K562 (cell line): ENCODE data around the gene DCAF6. TPM values are rescaled to one million over a fixed set of nuclear protein-coding genes. Genes with fewer than 3 reads are reported as not detected.

ENCODE experiments used
- ATAC-seq: fragments of 200-7000 bp; cut with Tn5 transposase; 3 replicates; pipeline ENCODE4 v1.9.1; 2020; ENCODE audit warnings: moderate library complexity
- BruUV-seq: library from RNA; stranded (reverse); fragments of 400-500 nt; replicated peaks from 2 replicates; lab custom pipeline; 2021; lab: Mats Ljungman, UMichigan
- CTCF ChIA-PET: fragments of 300-600 bp; formaldehyde crosslinking; extraction: SDS; loops from one replicate; lab custom pipeline; 2021; ENCODE audit warnings: low intra/inter-chr PET ratio; lab: Yijun Ruan, JAX
- POLR2A ChIA-PET: fragments of 300-600, 350-650 bp; sonication (Branson Sonifier 250); formaldehyde crosslinking; extraction: SDS; loops from one replicate; lab custom pipeline; 2021; ENCODE audit warnings: antibody characterized with exemption, inconsistent platforms; lab: Yijun Ruan, JAX
- DNase-seq, 4 experiments: peaks; one replicate each; pipeline versions ENCODE4 v3.0.0 to v3.0.0-alpha.2; 2011 to 2018; ENCODE audit warnings: low spot score in 3 of 4, mixed read lengths in 3 of 4; ENCODE audit errors: extremely low read depth in 1 of 4
- FAIRE-seq: peaks from 2 replicates; lab custom pipeline; 2011; peaks lifted over from hg19 to GRCh38; lab: Jason Lieb, UNC
- H2AFZ ChIP-seq: 2 replicates; pipeline ENCODE4 v1.6.0; 2011; ENCODE audit warnings: low read depth, low read length, control low read depth, inconsistent platforms
- H3K27ac ChIP-seq: fragments of 200-600 bp; 3 replicates; pipeline ENCODE4 v1.8.0; 2011; ENCODE audit warnings: low read depth, mild to moderate bottlenecking, control low read depth, inconsistent platforms, low read length, moderate library complexity, mixed read lengths; ENCODE audit errors: extremely low read depth
- H3K27me3 ChIP-seq, 2 experiments: fragments of 300-600 bp in 1 of 2; 2 replicates in 1 of 2; 3 replicates in 1 of 2; pipeline versions ENCODE4 v1.6.0 to v1.8.0; 2011; ENCODE audit warnings: inconsistent platforms in 2 of 2, low read length in 2 of 2, mild to moderate bottlenecking in 1 of 2, mixed read lengths in 1 of 2, moderate library complexity in 1 of 2; ENCODE audit not compliant: control insufficient read depth in 2 of 2, insufficient read depth in 2 of 2
- H3K36me3 ChIP-seq: fragments of 300-600 bp; 3 replicates; pipeline ENCODE4 v1.8.0; 2011; ENCODE audit warnings: mild to moderate bottlenecking, low read length, inconsistent platforms; ENCODE audit not compliant: control insufficient read depth, insufficient read depth
- H3K4me1 ChIP-seq, 2 experiments: fragments of 200-600 bp in 1 of 2; replicated peaks in 1 of 2; 2 replicates in 1 of 2; 3 replicates in 1 of 2; pipeline versions ENCODE4 v1.5.1 to v1.8.0; 2011; ENCODE audit warnings: inconsistent platforms in 2 of 2, low read length in 2 of 2, mild to moderate bottlenecking in 1 of 2, mixed read lengths in 1 of 2, moderate library complexity in 1 of 2; ENCODE audit not compliant: control insufficient read depth in 2 of 2, insufficient read depth in 2 of 2
- H3K4me2 ChIP-seq: 2 replicates; pipeline ENCODE4 v1.6.1; 2011; ENCODE audit warnings: low read length, control low read depth, inconsistent platforms, mixed read lengths; ENCODE audit not compliant: insufficient read depth
- H3K4me3 ChIP-seq: fragments of 200-600 bp; sonication (generic), shearing (Covaris generic); 2 replicates; pipeline ENCODE4 v1.5.1; 2016; ENCODE audit warnings: control low read depth, inconsistent platforms
- H3K79me2 ChIP-seq: fragments of 200-600 bp; 3 replicates; pipeline ENCODE4 v1.8.0; 2011; ENCODE audit warnings: low read length, inconsistent platforms; ENCODE audit not compliant: control insufficient read depth, insufficient read depth
- H3K9ac ChIP-seq, 2 experiments: 2 replicates each; pipeline versions ENCODE4 v1.6.0 to v1.6.1; 2011; ENCODE audit warnings: low read depth in 2 of 2, low read length in 2 of 2, control low read depth in 1 of 2, inconsistent platforms in 1 of 2, mild to moderate bottlenecking in 1 of 2, mixed read lengths in 1 of 2; ENCODE audit not compliant: insufficient read depth in 1 of 2
- H3K9me1 ChIP-seq: one replicate; pipeline ENCODE4 v1.6.0; 2011; ENCODE audit warnings: inconsistent platforms, mild to moderate bottlenecking, low read length, moderate library complexity; ENCODE audit not compliant: control insufficient read depth, insufficient read depth
- H3K9me3 ChIP-seq: replicated peaks from 2 replicates; pipeline ENCODE4 v1.5.1; 2011; ENCODE audit warnings: low read depth, low read length, inconsistent platforms; ENCODE audit not compliant: control insufficient read depth, insufficient read depth
- H4K20me1 ChIP-seq: replicated peaks from 2 replicates; pipeline ENCODE4 v1.6.1; 2011; ENCODE audit warnings: low read length, inconsistent platforms, mixed read lengths; ENCODE audit not compliant: control insufficient read depth, insufficient read depth
- ARID3A ChIP-seq: IDR thresholded peaks from 2 replicates; pipeline ENCODE4 v1.6.1; 2012; ENCODE audit warnings: low read depth, low read length, improper control_type of control experiment, borderline replicate concordance
- BCLAF1 ChIP-seq, 2 experiments: fragments of 450-650 bp in 1 of 2; IDR thresholded peaks; 2 replicates each; pipeline ENCODE4 v1.6.1; 2011 to 2017; ENCODE audit warnings: low read depth in 2 of 2, antibody characterized with exemption in 1 of 2, borderline replicate concordance in 1 of 2, low read length in 1 of 2, mild to moderate bottlenecking in 1 of 2, mixed read lengths in 1 of 2; ENCODE audit not compliant: control insufficient read depth in 1 of 2
- CBFA2T2 ChIP-seq: fragments of 450-650 bp; conservative IDR thresholded peaks from 2 replicates; pipeline ENCODE4 v1.6.1; 2017; ENCODE audit warnings: mild to moderate bottlenecking
- ELF4 ChIP-seq: fragments of 450-650 bp; formaldehyde crosslinking; IDR thresholded peaks from 2 replicates; pipeline ENCODE4 v1.4.0; 2022; ENCODE audit warnings: missing genetic modification characterization
- RREB1 ChIP-seq: fragments of 250-450 bp; sonication (Bioruptor Pico); IDR thresholded peaks from 2 replicates; pipeline ENCODE4 v1.4.0; 2020
- THRA ChIP-seq: fragments of 450-650 bp; IDR thresholded peaks from 2 replicates; pipeline ENCODE4 v1.6.1; 2017; ENCODE audit warnings: mild to moderate bottlenecking, moderate library complexity
- ZNF512 ChIP-seq: IDR thresholded peaks from 2 replicates; pipeline ENCODE4 v1.6.1; 2016; ENCODE audit warnings: missing genetic modification characterization, missing compliant biosample characterization
- in situ Hi-C: fragments of 300-500 bp; cut with MboI; formaldehyde crosslinking; loops from 4 replicates; pipeline ENCODE4 v1.15.0; 2018; ENCODE audit warnings: inconsistent platforms, mixed read lengths
- intact Hi-C: fragments of 100-400 bp; cut with micrococcal nuclease; formaldehyde crosslinking; loops from 2 replicates; pipeline ENCODE4 v1.14.2; 2022
- polyA plus RNA-seq, 8 experiments: library from polyadenylated mRNA; depleted of rRNA in 4 of 8; stranded (reverse) in 5 of 8; unstranded in 3 of 8; fragments of >200 nt; fragmentation: Nextera tagmentation in 2 of 8; fragmentation: Illumina TruSeq in 1 of 8; extraction: Ambion mirVana in 2 of 8; extraction: Trizol in 1 of 8; gene quantifications; 2 replicates each; pipeline versions ENCODE4 v1.2.1 to v1.2.3, GENCODE V29; 2011 to 2014; ENCODE audit warnings: inconsistent platforms in 1 of 8, missing spikeins in 1 of 8
- total RNA-seq, 7 experiments: library from RNA; depleted of rRNA in 6 of 7; stranded (reverse); fragments of >200 nt in 6 of 7; fragmentation: Illumina TruSeq in 2 of 7; extraction: Trizol in 2 of 7; gene quantifications; 2 replicates each; pipeline versions ENCODE4 v1.2.1 to v1.2.3, GENCODE V29; 2011 to 2021; ENCODE audit warnings: low replicate concordance in 1 of 7

The DCAF6 gene
- total and polyA plus RNA-seq, 9 of the 15 experiments (the other 6 are each of a cell fraction or from before 2014, with no cell fraction given) = 19.1 to 102 (median 46.3) TPM

- ChIA-PET POLR2A (interaction anchor here (2.6 kb wide), 1 partner anchor 10 kb away, joined by 10 read pairs; no protein-coding TSS in a partner anchor), CTCF (no interaction called here)
- no TSS peak for BruUV-seq
- no peak for FAIRE-seq
- Histone ChIP-seq H3K9me3 (no peaks in the 10 kb centered on the region), H3K36me3 (peaks cover 61% of the 10 kb centered on the region), H3K9me1 (no peaks in the 10 kb centered on the region), H3K4me3 (no peak overlapping the region), H3K27ac (no peak overlapping the region), H4K20me1 (no peaks in the 10 kb centered on the region), H2AFZ (no peak overlapping the region), H3K9ac (no peak overlapping the region), H3K4me2 (no peak overlapping the region), H3K27me3 (no peaks in the 10 kb centered on the region), H3K4me1 (no peaks in the 10 kb centered on the region; a peak in 1 of 5 replicates), H3K79me2 (no peaks in the 10 kb centered on the region)
- in situ Hi-C loops = no loop called here
- peak in 1 of 4 experiments; percentile 11 for DNase-seq
- no peak for ATAC-seq
- intact Hi-C loops = no loop called here
- TF ChIP-seq ARID3A = no peak
- TF ChIP-seq CBFA2T2 = no peak
- no peak for TF ChIP-seq RREB1
- 0 out of 4 replicates have a peak, but pooled peaks of 1 of the 2 experiments have one; percentile 24 for TF ChIP-seq BCLAF1 (IDR thresholded peaks at IDR 0.05; ENCODE audit: borderline replicate concordance in 1 of 2, control insufficient read depth in 1 of 2, low read depth in 2 of 2, low read length in 1 of 2)
- no peak for TF ChIP-seq THRA
- TF ChIP-seq ELF4 = peak; percentile 75
- TF ChIP-seq ZNF512 (tag) = peak; percentile 97
Observed at GRCh38 chr1:168009322-168009721, 72.8 kb downstream of the DCAF6 start.
